GM23338 (cell line): ENCODE results near the gene LIMA1.

Source experiments
- CREB1 ChIP-seq: fragments of 250-450 bp; sonication (Bioruptor Pico); IDR thresholded peaks from 2 replicates; pipeline ENCODE4 v1.5.0; 2020; ENCODE audit warnings: low read depth, mild to moderate bottlenecking, moderate library complexity
- CTCF ChIP-seq, 2 experiments: fragments of 200-600 bp in 1 of 2; sonication (generic) in 1 of 2; conservative IDR thresholded peaks; 2 replicates each; pipeline versions ENCODE4 v1.5.1 to v1.6.1; 2016 to 2017; ENCODE audit warnings: antibody characterized with exemption in 2 of 2, low read depth in 2 of 2, mild to moderate bottlenecking in 2 of 2, moderate library complexity in 1 of 2
- EZH2phosphoT487 ChIP-seq: fragments of 200-600 bp; sonication (generic); IDR thresholded peaks from one replicate; pipeline ENCODE4 v1.8.1; 2018; ENCODE audit warnings: antibody characterized with exemption; ENCODE audit not compliant: unreplicated experiment
- ZNF114 ChIP-seq: fragments of 250-450 bp; sonication (Bioruptor Pico); IDR thresholded peaks from 2 replicates; pipeline ENCODE4 v1.5.0; 2020; ENCODE audit warnings: mild to moderate bottlenecking, moderate library complexity

- no peak for TF ChIP-seq CTCF (conservative IDR thresholded peaks at IDR 0.05; ENCODE audit: low read depth in 2 of 2)
- no peak for TF ChIP-seq ZNF114 (CRISPR knock-in tag)
- TF ChIP-seq EZH2phosphoT487 = no peak
- no peak for TF ChIP-seq CREB1 (CRISPR knock-in tag)
These were observed 59.2 kb downstream of the LIMA1 start for GRCh38 chr12:50224026-50224692.
